ENCODE data around the gene CTNNA3. TPM values are rescaled to one million over a fixed set of nuclear protein-coding genes. Genes with fewer than 3 reads are reported as not detected.

CTNNA3 gene
- total RNA-seq, 2 donors from 2014 or later, result 3.2 to 7.2 TPM

DNA sequence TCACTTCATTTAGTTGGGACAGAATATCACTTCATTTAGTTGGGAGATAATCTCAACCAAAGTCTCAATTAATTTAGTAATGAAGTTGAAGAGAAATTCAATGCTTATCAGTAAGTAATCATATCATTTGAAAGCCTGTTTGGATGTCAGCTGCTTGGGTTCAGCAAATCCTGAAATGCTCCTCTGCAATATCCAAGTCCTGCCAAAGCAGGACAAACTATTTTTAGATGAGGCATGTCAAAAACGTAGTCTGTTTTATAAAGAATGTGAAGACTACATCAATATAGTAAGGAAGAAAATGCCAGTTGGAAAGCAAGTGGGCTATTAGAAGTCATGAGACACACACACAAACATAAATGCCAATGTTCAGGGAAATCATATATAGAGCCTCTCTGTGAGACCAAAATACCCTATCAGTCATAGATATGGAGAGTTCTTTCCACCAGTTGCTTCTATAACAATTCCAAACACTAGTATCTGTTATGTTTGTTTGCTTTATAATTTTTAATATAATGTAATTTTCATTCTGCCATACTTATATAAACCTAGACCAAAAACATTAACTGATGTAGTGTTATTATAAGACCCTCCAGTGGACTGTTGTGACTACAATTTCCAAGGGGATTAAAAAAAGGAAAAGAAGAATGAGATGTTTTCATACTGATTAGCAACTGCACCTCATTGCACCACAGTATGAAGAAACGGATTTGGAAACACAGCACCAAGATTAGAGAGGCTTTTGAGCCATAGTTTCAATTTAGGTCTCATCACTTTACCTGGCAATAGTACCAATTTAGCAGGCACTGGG lies 609.5 kb downstream of the CTNNA3 start:
- H3K9me3 ChIP-seq (ENCODE audit: control insufficient read depth, low read length), result no peaks in the 10 kb centered on the region
- no peak overlapping the region for H3K27ac ChIP-seq (ENCODE audit: low read depth, low read length)
- H3K27me3 ChIP-seq (ENCODE audit: control insufficient read depth, insufficient read depth, low read length, poor library complexity, severe bottlenecking), result no peaks in the 10 kb centered on the region
- H3K4me3 ChIP-seq (ENCODE audit: low read length), result no peak overlapping the region
- no peaks in the 10 kb centered on the region for H3K4me1 Mint-ChIP-seq
- no peaks in the 10 kb centered on the region for H3K9me3 Mint-ChIP-seq
- H3K9ac ChIP-seq (ENCODE audit: extremely low read depth, low read length, poor library complexity, severe bottlenecking), result no peak overlapping the region
- 92 to 100% methylated on average over 1 to 2 of the region's 2 CpGs for WGBS, 2 experiments (ENCODE audit: insufficient coverage in 1 of 2, insufficient read length in 1 of 2)
- H3K36me3 Mint-ChIP-seq (ENCODE audit: low read depth), result no peaks in the 10 kb centered on the region
- no peaks in the 10 kb centered on the region for H3K4me1 ChIP-seq (ENCODE audit: control insufficient read depth, insufficient read depth, low read length)
- no peak overlapping the region for H3K27ac Mint-ChIP-seq
- no peak for DNase-seq
- TF ChIP-seq, protein P1, sequence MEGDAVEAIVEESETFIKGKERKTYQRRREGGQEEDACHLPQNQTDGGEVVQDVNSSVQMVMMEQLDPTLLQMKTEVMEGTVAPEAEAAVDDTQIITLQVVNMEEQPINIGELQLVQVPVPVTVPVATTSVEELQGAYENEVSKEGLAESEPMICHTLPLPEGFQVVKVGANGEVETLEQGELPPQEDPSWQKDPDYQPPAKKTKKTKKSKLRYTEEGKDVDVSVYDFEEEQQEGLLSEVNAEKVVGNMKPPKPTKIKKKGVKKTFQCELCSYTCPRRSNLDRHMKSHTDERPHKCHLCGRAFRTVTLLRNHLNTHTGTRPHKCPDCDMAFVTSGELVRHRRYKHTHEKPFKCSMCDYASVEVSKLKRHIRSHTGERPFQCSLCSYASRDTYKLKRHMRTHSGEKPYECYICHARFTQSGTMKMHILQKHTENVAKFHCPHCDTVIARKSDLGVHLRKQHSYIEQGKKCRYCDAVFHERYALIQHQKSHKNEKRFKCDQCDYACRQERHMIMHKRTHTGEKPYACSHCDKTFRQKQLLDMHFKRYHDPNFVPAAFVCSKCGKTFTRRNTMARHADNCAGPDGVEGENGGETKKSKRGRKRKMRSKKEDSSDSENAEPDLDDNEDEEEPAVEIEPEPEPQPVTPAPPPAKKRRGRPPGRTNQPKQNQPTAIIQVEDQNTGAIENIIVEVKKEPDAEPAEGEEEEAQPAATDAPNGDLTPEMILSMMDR (conservative IDR thresholded peaks at IDR 0.05), result no peak
- no peaks in the 10 kb centered on the region for H3K36me3 ChIP-seq (ENCODE audit: control insufficient read depth, insufficient read depth, low read length)
- no peaks in the 10 kb centered on the region for H3K27me3 Mint-ChIP-seq (ENCODE audit: insufficient read depth)
- no peak overlapping the region for H3K4me3 Mint-ChIP-seq

DNA sequence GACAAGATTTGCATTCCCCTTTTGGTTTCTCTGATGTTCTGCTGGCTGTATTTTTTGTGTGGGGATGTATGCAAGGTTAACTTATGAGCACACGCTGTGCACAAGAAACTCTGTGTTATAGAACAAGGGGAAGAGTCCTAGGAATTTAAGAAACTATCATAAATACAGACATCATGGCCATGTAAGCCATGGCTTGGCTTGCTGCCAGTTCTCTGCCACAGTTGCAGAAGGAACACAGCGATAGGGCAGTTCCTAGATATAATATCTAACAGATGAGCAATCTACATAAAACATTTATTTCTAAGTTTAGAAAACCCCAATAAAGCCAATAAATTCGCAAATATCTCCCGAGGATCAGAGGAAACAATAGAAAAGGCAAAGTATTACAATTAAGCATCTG lies 616.9 kb downstream of the CTNNA3 start:
- Mint-ChIP-seq H3K4me1 (peaks cover 7% of the 10 kb centered on the region), H3K27ac (no peak overlapping the region), H3K36me3 (ENCODE audit: low read depth) (no peaks in the 10 kb centered on the region), H3K4me3 (no peak overlapping the region), H3K9me3 (no peaks in the 10 kb centered on the region), H3K27me3 (ENCODE audit: insufficient read depth) (no peaks in the 10 kb centered on the region)
- Histone ChIP-seq H3K9ac (ENCODE audit: extremely low read depth, low read length, poor library complexity, severe bottlenecking) (no peak overlapping the region), H3K4me1 (ENCODE audit: control insufficient read depth, insufficient read depth, low read length) (no peaks in the 10 kb centered on the region), H3K27me3 (ENCODE audit: control insufficient read depth, insufficient read depth, low read length, poor library complexity, severe bottlenecking) (no peaks in the 10 kb centered on the region), H3K36me3 (ENCODE audit: control insufficient read depth, insufficient read depth, low read length) (no peaks in the 10 kb centered on the region), H3K27ac (ENCODE audit: low read depth, low read length) (no peak overlapping the region), H3K9me3 (ENCODE audit: control insufficient read depth, low read length) (no peaks in the 10 kb centered on the region), H3K4me3 (ENCODE audit: low read length) (no peak overlapping the region)
- 98 to 100% methylated on average over 1 to 4 of the region's 4 CpGs for WGBS, 2 experiments (ENCODE audit: insufficient coverage in 1 of 2, insufficient read length in 1 of 2)
- TF ChIP-seq, protein P1 (conservative IDR thresholded peaks at IDR 0.05), result no peak
- no peak for DNase-seq

DNA sequence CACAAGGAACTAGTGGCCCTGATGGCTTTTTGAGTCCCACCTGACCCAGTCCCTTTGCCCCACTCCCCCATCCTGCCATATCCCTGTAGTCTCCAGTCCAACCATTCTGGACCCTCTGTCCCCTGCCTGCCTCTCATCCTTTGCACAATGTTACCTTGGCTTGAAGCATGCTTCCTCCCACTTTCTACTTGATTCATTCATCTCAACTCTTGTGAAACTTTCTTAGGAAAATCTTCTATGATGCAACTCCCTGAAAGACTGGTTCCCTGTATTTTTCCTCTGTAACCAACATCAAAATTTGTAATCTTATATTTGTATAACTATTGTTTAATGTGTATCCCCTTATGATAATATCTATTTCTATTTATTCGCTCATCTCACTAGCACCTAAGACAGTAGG lies 618.6 kb downstream of the CTNNA3 start:
- TF ChIP-seq, protein P1 (conservative IDR thresholded peaks at IDR 0.05), result no peak
- H3K36me3 ChIP-seq (ENCODE audit: control insufficient read depth, insufficient read depth, low read length), result no peaks in the 10 kb centered on the region
- Mint-ChIP-seq H3K4me3 (no peak overlapping the region), H3K9me3 (no peaks in the 10 kb centered on the region), H3K36me3 (ENCODE audit: low read depth) (no peaks in the 10 kb centered on the region), H3K4me1 (peaks cover 12% of the 10 kb centered on the region), H3K27ac (no peak overlapping the region), H3K27me3 (ENCODE audit: insufficient read depth) (no peaks in the 10 kb centered on the region)
- no CpG with 5 or more reads among the region's 1 CpG for WGBS, 2 experiments (ENCODE audit: insufficient coverage in 1 of 2, insufficient read length in 1 of 2)
- DNase-seq, result no peak
- no peak overlapping the region for H3K27ac ChIP-seq (ENCODE audit: low read depth, low read length)
- no peaks in the 10 kb centered on the region for H3K9me3 ChIP-seq (ENCODE audit: control insufficient read depth, low read length)
- H3K4me1 ChIP-seq (ENCODE audit: control insufficient read depth, insufficient read depth, low read length), result peaks cover 3% of the 10 kb centered on the region
- H3K9ac ChIP-seq (ENCODE audit: extremely low read depth, low read length, poor library complexity, severe bottlenecking), result no peak overlapping the region
- no peaks in the 10 kb centered on the region for H3K27me3 ChIP-seq (ENCODE audit: control insufficient read depth, insufficient read depth, low read length, poor library complexity, severe bottlenecking)
- H3K4me3 ChIP-seq (ENCODE audit: low read length), result no peak overlapping the region
